Liver (tissue), 9 donors: Measurements from ENCODE around the gene CTBP1. TPM values are rescaled to one million over a fixed set of nuclear protein-coding genes. Genes with fewer than 3 reads are reported as not detected.

Source experiments
- DNase-seq: peaks from one replicate; pipeline ENCODE4 v3.0.0-alpha.2; 2017; ENCODE audit warnings: low spot score
- H3K27ac ChIP-seq, 2 donors: one replicate each; pipeline ENCODE4 v1.7.0; 2013; ENCODE audit warnings: inconsistent platforms in 2 of 2, low read length in 2 of 2, control low read depth in 1 of 2, low read depth in 1 of 2, mild to moderate bottlenecking in 1 of 2
- H3K27me3 ChIP-seq, 4 donors: one replicate each; pipeline versions ENCODE4 v1.6.1 to v1.7.0; 2013; ENCODE audit warnings: low read length in 3 of 4, inconsistent platforms in 1 of 4, mild to moderate bottlenecking in 1 of 4, moderate library complexity in 1 of 4; ENCODE audit not compliant: control insufficient read depth in 4 of 4, insufficient read depth in 4 of 4
- H3K36me3 ChIP-seq, 4 donors: one replicate each; pipeline versions ENCODE4 v1.6.1 to v1.7.0; 2013; ENCODE audit warnings: low read length in 3 of 4, mild to moderate bottlenecking in 3 of 4, low read depth in 1 of 4, moderate library complexity in 1 of 4; ENCODE audit not compliant: control insufficient read depth in 4 of 4, insufficient read depth in 3 of 4
- H3K4me1 ChIP-seq, 4 donors: one replicate each; pipeline versions ENCODE4 v1.6.1 to v1.7.0; 2013; ENCODE audit warnings: low read length in 3 of 4, mild to moderate bottlenecking in 3 of 4, moderate library complexity in 1 of 4; ENCODE audit not compliant: control insufficient read depth in 4 of 4, insufficient read depth in 4 of 4
- H3K4me3 ChIP-seq, 3 donors: one replicate each; pipeline versions ENCODE4 v1.6.1 to v1.7.0; 2013; ENCODE audit warnings: low read length in 3 of 3, control low read depth in 1 of 3, low read depth in 1 of 3, mild to moderate bottlenecking in 1 of 3
- H3K9ac ChIP-seq, 2 donors: one replicate each; pipeline ENCODE4 v1.7.0; 2013; ENCODE audit warnings: low read length in 2 of 2, mild to moderate bottlenecking in 2 of 2, moderate library complexity in 2 of 2, control low read depth in 1 of 2, low read depth in 1 of 2
- H3K9me3 ChIP-seq, 4 donors: one replicate each; pipeline versions ENCODE4 v1.6.1 to v1.7.0; 2013; ENCODE audit warnings: low read length in 3 of 4; ENCODE audit not compliant: control insufficient read depth in 4 of 4
- ATF3 ChIP-seq: IDR thresholded peaks from 2 replicates; pipeline ENCODE4 v1.6.1; 2016; ENCODE audit warnings: antibody characterized with exemption
- EGR1 ChIP-seq, 2 donors: IDR thresholded peaks; 2 replicates each; pipeline ENCODE4 v1.6.1; 2016 to 2018; ENCODE audit warnings: antibody characterized with exemption in 2 of 2, low read depth in 2 of 2
- FOXA1 ChIP-seq: IDR thresholded peaks from 2 replicates; pipeline ENCODE4 v1.6.1; 2016; ENCODE audit warnings: antibody characterized with exemption
- FOXA2 ChIP-seq: IDR thresholded peaks from 2 replicates; pipeline ENCODE4 v1.6.1; 2016; ENCODE audit warnings: antibody characterized with exemption
- GABPA ChIP-seq, 2 donors: IDR thresholded peaks in 1 of 2; conservative IDR thresholded peaks in 1 of 2; 2 replicates each; pipeline ENCODE4 v1.6.1; 2016; ENCODE audit warnings: antibody characterized with exemption in 2 of 2, mild to moderate bottlenecking in 1 of 2, moderate library complexity in 1 of 2
- HNF4A ChIP-seq, 2 donors: conservative IDR thresholded peaks; 2 replicates each; pipeline ENCODE4 v1.6.1; 2016; ENCODE audit warnings: antibody characterized with exemption in 2 of 2, mild to moderate bottlenecking in 2 of 2
- HNF4G ChIP-seq: IDR thresholded peaks from 2 replicates; pipeline ENCODE4 v1.6.1; 2016; ENCODE audit warnings: antibody characterized with exemption
- JUND ChIP-seq, 2 donors: IDR thresholded peaks; 2 replicates each; pipeline ENCODE4 v1.6.1; 2016; ENCODE audit warnings: antibody characterized with exemption in 2 of 2
- NR2F2 ChIP-seq: IDR thresholded peaks from 2 replicates; pipeline ENCODE4 v1.6.1; 2016; ENCODE audit warnings: antibody characterized with exemption
- RAD21 ChIP-seq, 2 donors: IDR thresholded peaks; 2 replicates each; pipeline ENCODE4 v1.6.1; 2016; ENCODE audit warnings: antibody characterized with exemption in 2 of 2, mild to moderate bottlenecking in 2 of 2
- REST ChIP-seq: IDR thresholded peaks from 2 replicates; pipeline ENCODE4 v1.6.1; 2016; ENCODE audit warnings: antibody characterized with exemption, mild to moderate bottlenecking
- RXRA ChIP-seq, 2 donors: IDR thresholded peaks; 2 replicates each; pipeline ENCODE4 v1.6.1; 2017 to 2018; ENCODE audit warnings: antibody characterized with exemption in 2 of 2, mild to moderate bottlenecking in 1 of 2
- SP1 ChIP-seq: IDR thresholded peaks from 2 replicates; pipeline ENCODE4 v1.6.1; 2018; ENCODE audit warnings: antibody characterized with exemption, mild to moderate bottlenecking
- TAF1 ChIP-seq: conservative IDR thresholded peaks from 2 replicates; pipeline ENCODE4 v1.6.1; 2016; ENCODE audit warnings: antibody characterized with exemption, mild to moderate bottlenecking
- YY1 ChIP-seq: IDR thresholded peaks from 2 replicates; pipeline ENCODE4 v1.6.1; 2016; ENCODE audit warnings: antibody characterized with exemption, mild to moderate bottlenecking
- ZBTB33 ChIP-seq: IDR thresholded peaks from 2 replicates; pipeline ENCODE4 v1.6.1; 2016; ENCODE audit warnings: antibody characterized with exemption
- WGBS: extraction: QIAGEN DNeasy Blood & Tissue Kit; methylation state at CpG from one replicate; pipeline ENCODE4 v1.1.7; 2013; 5-methylcytosine and 5-hydroxymethylcytosine counted together
- polyA plus RNA-seq, 2 donors: library from polyadenylated mRNA; stranded (reverse) in 1 of 2; unstranded in 1 of 2; fragments of 200-250 nt in 1 of 2; fragments of >200 nt in 1 of 2; fragmentation: Nextera tagmentation in 1 of 2; extraction: Ambion mirVana in 1 of 2; gene quantifications; one replicate each; pipeline versions ENCODE4 v1.2.1 to v1.2.3, GENCODE V29; 2013 to 2015
- total RNA-seq, 2 donors: library from RNA; depleted of rRNA; stranded (reverse); fragments of >200 nt; gene quantifications; one replicate each; pipeline ENCODE4 v1.2.3, GENCODE V29; 2014
- TF ChIP-seq, protein P1 (sequence below): fragments of 150-350 bp; IDR thresholded peaks from 2 replicates; pipeline ENCODE4 v1.5.1; 2017; ENCODE audit warnings: improper control_type of control experiment, low read depth, low read length; ENCODE audit not compliant: missing input control
- TF ChIP-seq, protein P2 (sequence below): IDR thresholded peaks from 2 replicates; pipeline ENCODE4 v1.6.1; 2016; ENCODE audit warnings: antibody characterized with exemption
- donor health status: healthy.
- donor health status: healthy.
- donor health status: healthy.
- donor health status: healthy.
- donor health status: healthy.

CTBP1 gene
- total and polyA plus RNA-seq, 4 donors: 27.5 to 156 (median 79.5) TPM

GRCh38 chr4:1277667-1278665 is 29.0 kb upstream of the CTBP1 start:
- H3K9me3 ChIP-seq: no peaks in the 10 kb centered on the region
- no peaks in the 10 kb centered on the region for H3K27me3 ChIP-seq
- DNase-seq: no peak
- WGBS: 82% methylated on average over 15 of the region's 15 CpGs
- H3K9ac ChIP-seq: no peak overlapping the region
- TF ChIP-seq ZBTB33 (no peak), RAD21 (IDR thresholded peaks at IDR 0.05) (peak; percentile 16 to 46)
- TF ChIP-seq, protein P1, sequence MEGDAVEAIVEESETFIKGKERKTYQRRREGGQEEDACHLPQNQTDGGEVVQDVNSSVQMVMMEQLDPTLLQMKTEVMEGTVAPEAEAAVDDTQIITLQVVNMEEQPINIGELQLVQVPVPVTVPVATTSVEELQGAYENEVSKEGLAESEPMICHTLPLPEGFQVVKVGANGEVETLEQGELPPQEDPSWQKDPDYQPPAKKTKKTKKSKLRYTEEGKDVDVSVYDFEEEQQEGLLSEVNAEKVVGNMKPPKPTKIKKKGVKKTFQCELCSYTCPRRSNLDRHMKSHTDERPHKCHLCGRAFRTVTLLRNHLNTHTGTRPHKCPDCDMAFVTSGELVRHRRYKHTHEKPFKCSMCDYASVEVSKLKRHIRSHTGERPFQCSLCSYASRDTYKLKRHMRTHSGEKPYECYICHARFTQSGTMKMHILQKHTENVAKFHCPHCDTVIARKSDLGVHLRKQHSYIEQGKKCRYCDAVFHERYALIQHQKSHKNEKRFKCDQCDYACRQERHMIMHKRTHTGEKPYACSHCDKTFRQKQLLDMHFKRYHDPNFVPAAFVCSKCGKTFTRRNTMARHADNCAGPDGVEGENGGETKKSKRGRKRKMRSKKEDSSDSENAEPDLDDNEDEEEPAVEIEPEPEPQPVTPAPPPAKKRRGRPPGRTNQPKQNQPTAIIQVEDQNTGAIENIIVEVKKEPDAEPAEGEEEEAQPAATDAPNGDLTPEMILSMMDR: peak; percentile 18
- H3K4me3 ChIP-seq: no peak overlapping the region
- no peaks in the 10 kb centered on the region for H3K4me1 ChIP-seq
- H3K27ac ChIP-seq: no peak overlapping the region
- H3K36me3 ChIP-seq: no peaks in the 10 kb centered on the region

DNA sequence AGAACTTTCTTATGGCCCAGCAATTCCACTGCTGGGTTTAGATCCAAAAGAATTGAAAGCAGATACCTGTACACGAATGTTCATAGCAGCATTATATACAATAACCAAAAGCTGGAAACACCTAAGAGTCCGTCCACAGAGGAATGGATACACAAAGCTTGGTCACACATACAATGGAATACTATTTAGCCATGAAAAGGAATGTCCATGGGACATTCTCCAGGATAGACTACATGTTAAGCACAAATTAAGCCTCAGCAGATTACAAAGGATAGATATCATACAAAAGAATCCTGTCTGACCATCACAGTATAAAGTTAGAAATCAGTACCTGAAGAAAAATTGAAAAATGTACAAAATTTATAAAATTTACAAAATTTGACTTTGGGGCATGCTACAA is 28.1 kb upstream of the CTBP1 start:
- DNase-seq: no peak
- Histone ChIP-seq H3K27ac (no peak overlapping the region), H3K9ac (no peak overlapping the region), H3K9me3 (no peaks in the 10 kb centered on the region), H3K36me3 (no peaks in the 10 kb centered on the region), H3K4me1 (no peaks in the 10 kb centered on the region), H3K27me3 (no peaks in the 10 kb centered on the region), H3K4me3 (no peak overlapping the region)
- 92% methylated on average over 2 of the region's 2 CpGs for WGBS
- TF ChIP-seq JUND (IDR thresholded peaks at IDR 0.05) (no peak), HNF4G (no peak), ATF3 (no peak), ZBTB33 (no peak), EGR1 (IDR thresholded peaks at IDR 0.05; ENCODE audit: low read depth in 2 of 2) (no peak), RAD21 (IDR thresholded peaks at IDR 0.05) (no peak), YY1 (no peak), FOXA1 (no peak), GABPA (IDR thresholded peaks at IDR 0.05 in 1 of 2, conservative IDR thresholded peaks at IDR 0.05 in 1 of 2) (no peak), SP1 (no peak), REST (no peak), NR2F2 (no peak), FOXA2 (no peak), HNF4A (conservative IDR thresholded peaks at IDR 0.05) (no peak), TAF1 (no peak), RXRA (IDR thresholded peaks at IDR 0.05) (no peak)
- TF ChIP-seq, protein P1: no peak
- TF ChIP-seq, protein P2, sequence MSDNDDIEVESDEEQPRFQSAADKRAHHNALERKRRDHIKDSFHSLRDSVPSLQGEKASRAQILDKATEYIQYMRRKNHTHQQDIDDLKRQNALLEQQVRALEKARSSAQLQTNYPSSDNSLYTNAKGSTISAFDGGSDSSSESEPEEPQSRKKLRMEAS: no peak
